GM12873 (cell line): ENCODE measurements around the gene PAX5.

ENCODE experiments used
- CTCF ChIP-seq: IDR thresholded peaks from 2 replicates; pipeline ENCODE4 v1.5.1; 2012; ENCODE audit warnings: low read depth, mild to moderate bottlenecking, moderate library complexity, low read length, control low read depth; ENCODE audit not compliant: insufficient read depth; ENCODE audit errors: missing control alignments

Gene PAX5

GRCh38 chr9:36905101-36906066 lies 128.7 kb downstream of the PAX5 start:
- peak; percentile 18 for TF ChIP-seq CTCF

GRCh38 chr9:36903541-36904435 lies 130.3 kb downstream of the PAX5 start:
- no peak for TF ChIP-seq CTCF

- no peak for TF ChIP-seq CTCF
Measured at GRCh38 chr9:36902861-36903524, 131.1 kb downstream of the PAX5 start.

- no peak for TF ChIP-seq CTCF
Measured at GRCh38 chr9:36902080-36902716, 131.9 kb downstream of the PAX5 start.

GRCh38 chr9:36901528-36901927 lies 132.5 kb downstream of the PAX5 start:
- no peak for TF ChIP-seq CTCF

GRCh38 chr9:36900856-36901220 lies 133.2 kb downstream of the PAX5 start:
- no peak for TF ChIP-seq CTCF
